Astrocyte of the spinal cord (primary cell): ENCODE measurements around the gene NECAB2.

Source experiments
- DNase-seq: peaks from one replicate; pipeline ENCODE4 v3.0.0; 2011; ENCODE audit warnings: low read depth, low spot score
- H3K4me3 ChIP-seq: 2 replicates; pipeline ENCODE4 v1.5.1; 2011; ENCODE audit warnings: low read depth, mild to moderate bottlenecking, low read length, moderate library complexity
- in situ Hi-C: cut with HindIII; loops from 2 replicates; pipeline ENCODE4 v1.10.0; 2017; ENCODE audit warnings: low sequenced_read_pairs
- TF ChIP-seq, protein P1 (sequence below): IDR thresholded peaks from 2 replicates; pipeline ENCODE4 v1.5.1; 2012; ENCODE audit warnings: low read depth, mild to moderate bottlenecking, low read length, inconsistent platforms

The NECAB2 gene

GRCh38 chr16:84038469-84038868, 70.4 kb downstream of the NECAB2 start:
- in situ Hi-C loops: no loop called here
- TF ChIP-seq, protein P1, sequence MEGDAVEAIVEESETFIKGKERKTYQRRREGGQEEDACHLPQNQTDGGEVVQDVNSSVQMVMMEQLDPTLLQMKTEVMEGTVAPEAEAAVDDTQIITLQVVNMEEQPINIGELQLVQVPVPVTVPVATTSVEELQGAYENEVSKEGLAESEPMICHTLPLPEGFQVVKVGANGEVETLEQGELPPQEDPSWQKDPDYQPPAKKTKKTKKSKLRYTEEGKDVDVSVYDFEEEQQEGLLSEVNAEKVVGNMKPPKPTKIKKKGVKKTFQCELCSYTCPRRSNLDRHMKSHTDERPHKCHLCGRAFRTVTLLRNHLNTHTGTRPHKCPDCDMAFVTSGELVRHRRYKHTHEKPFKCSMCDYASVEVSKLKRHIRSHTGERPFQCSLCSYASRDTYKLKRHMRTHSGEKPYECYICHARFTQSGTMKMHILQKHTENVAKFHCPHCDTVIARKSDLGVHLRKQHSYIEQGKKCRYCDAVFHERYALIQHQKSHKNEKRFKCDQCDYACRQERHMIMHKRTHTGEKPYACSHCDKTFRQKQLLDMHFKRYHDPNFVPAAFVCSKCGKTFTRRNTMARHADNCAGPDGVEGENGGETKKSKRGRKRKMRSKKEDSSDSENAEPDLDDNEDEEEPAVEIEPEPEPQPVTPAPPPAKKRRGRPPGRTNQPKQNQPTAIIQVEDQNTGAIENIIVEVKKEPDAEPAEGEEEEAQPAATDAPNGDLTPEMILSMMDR: no peak

DNA sequence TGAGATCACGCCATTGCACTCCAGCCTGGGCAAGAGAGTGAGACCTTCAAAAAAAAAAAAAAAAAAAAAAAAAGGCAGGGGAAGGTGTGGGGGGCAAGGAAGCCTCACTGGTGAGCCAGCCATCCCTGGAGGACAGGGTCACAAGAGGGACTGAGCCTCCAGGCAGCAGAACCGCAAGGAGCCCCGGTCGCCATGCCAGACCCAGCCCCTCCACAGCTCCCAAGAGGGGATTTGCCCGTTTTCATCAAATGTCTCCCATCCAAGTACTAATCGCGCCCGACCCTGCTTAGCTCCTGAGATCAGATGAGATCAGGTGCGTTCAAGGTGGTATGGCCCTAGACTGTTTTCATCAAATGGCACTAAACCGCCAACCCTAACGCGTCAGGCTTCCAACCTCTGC, 71.7 kb downstream of the NECAB2 start:
- H3K4me3 ChIP-seq: no peak overlapping the region
- in situ Hi-C loops: no loop called here
- TF ChIP-seq, protein P1: no peak
- DNase-seq: no peak

More at GRCh38 chr16:84038469-84038868, 70.4 kb downstream of the NECAB2 start:
- no peak overlapping the region for H3K4me3 ChIP-seq
- DNase-seq: no peak

- no peak overlapping the region for H3K4me3 ChIP-seq
- TF ChIP-seq, protein P1: no peak
- in situ Hi-C loops: no loop called here
- no peak for DNase-seq
Observed at GRCh38 chr16:84040226-84040822, 72.3 kb downstream of the NECAB2 start.

DNA sequence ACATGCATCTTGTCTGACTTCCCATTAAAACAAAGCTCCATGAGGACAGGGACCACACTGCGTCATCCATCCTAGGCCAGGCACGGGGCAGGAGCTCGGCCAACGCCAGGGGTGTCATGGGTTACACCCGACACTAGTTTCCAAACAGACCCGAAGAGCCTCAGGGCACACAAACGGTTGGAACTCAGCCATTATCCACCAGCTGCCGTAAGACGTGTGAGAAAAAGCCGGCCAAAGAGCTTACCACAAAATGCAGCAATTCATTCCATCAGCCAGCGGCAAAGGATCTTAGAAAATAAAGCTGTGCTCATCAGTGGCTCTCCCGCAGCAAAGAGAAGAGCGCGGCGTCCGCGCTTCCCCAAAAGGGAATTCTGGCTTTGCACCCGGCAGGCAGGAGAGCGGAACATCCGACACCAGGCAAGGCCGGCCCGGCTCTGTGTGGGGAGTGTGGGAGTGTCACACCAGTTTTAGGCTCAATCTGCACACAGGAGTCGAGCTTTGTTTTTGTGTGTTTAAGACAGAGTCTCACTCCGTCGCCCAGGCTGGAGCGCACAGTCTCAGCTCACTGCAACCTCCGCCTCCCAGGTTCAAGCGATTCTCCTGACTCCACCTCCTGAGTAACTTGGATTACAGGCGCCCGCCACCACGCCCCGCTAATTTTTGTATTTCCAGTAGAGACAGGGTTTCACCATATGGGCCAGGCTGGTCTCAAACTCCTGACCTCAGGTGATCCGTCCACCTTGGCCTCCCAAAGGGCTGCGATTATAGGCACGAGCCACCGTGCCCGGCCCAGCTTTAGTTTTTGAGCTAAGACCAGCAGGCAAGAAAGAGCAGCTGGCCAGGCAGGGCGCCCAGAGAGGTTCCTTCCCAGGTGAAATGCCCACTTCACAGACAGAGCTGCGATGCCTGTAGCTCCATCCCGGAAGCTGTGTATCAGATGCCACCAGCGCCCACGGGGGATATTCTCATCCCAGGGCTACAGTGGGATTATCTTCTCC, 73.1 kb downstream of the NECAB2 start:
- TF ChIP-seq, protein P1: no peak
- in situ Hi-C loops: no loop called here
- DNase-seq: peak; percentile 21
- no peak overlapping the region for H3K4me3 ChIP-seq

DNA sequence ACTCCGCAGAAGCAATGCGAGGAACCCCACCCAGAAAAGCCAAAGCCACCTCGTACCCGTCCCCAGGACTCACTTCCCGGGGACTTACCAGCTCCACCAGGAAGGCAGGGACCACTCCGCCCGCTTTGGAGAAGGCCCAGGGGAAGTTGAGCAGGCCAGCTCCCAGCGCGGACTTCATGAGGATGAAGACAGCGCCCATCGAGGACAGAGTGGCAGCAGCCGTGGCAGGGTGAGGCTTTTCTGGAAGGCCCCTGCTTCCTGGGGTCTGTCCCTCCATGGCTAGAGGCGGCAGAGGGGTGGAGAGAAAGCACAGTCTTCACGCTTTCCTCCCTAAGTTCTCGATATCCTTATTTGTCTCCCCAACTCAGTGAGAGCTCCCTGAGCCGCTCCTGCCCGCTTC, 73.8 kb downstream of the NECAB2 start:
- no peak for DNase-seq
- no peak overlapping the region for H3K4me3 ChIP-seq
- in situ Hi-C loops: no loop called here
- TF ChIP-seq, protein P1: no peak

- H3K4me3 ChIP-seq: no peak within 1 kb of the TSS
- in situ Hi-C loops: no loop called here
- DNase-seq: no peak
- TF ChIP-seq, protein P1: no peak
Observed at GRCh38 chr16:84042308-84042878, 74.3 kb downstream of the NECAB2 start, which contains the start of gene SLC38A8. Gene SLC38A8 (minus strand): TSS chr16:84042795. CDS start chr16:84042157, 638 bp downstream.
